ENCODE measurements around the gene LBP.

The LBP gene

DNA sequence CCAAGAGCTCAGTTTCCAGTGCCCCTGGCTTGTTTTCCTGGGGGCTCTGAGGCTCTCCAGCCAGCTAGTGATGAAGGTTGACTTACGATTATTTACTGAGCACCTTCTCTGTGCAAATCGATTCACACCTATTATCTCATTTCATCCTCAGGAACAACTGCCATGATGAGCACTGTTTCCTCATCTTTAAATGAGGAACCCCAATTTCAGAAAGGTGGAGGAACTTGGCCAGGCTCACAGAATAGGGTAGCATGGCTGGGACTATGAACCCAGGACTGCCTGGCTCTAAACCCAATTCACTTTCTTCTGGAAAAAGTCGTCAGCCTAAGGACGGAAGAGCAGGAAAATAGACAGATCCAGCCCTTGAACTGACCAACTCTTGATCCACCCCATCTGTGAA, 45.8 kb upstream of the LBP start:
- Histone ChIP-seq H3K4me3 (replicated peaks; ENCODE audit: insufficient read depth, low read length) (no peak overlapping the region), H3K27me3 (ENCODE audit: insufficient read depth, poor library complexity, severe bottlenecking) (no peaks in the 10 kb centered on the region), H3K27ac (replicated peaks) (peak overlapping the region; percentile 97)
- TF ChIP-seq GABPA (IDR thresholded peaks at IDR 0.05; ENCODE audit: low read depth) (no peak), SPI1 (IDR thresholded peaks at IDR 0.05; ENCODE audit: borderline replicate concordance, low read depth) (peak; percentile 90)
- DNase-seq (ENCODE audit: low read depth in 1 of 2, low spot score in 1 of 2), result peak in 1 of 2 experiments; percentile 59

DNA sequence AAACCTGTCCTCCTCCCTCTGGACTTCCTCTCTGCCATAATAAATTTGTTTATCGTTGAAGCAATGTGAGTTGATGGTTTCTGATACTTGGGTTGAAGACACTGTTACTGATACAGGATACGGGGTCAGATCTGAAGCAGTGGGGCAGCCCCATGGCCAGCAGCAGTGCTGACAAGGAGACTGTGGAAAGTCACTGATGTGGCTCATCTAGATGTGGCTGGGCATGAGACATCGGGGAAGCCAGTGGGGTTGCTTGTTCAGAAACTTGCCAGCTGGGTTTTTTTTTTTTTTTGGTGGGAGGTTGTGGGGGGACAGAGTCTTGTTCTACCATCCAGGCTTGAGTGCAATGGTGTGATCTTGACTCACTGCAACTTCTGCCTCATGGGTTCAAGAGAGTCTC, 45.0 kb upstream of the LBP start:
- TF ChIP-seq POLR2AphosphoS5 (IDR thresholded peaks at IDR 0.05; ENCODE audit: low read depth), result no peak
- TF ChIP-seq SPI1 (IDR thresholded peaks at IDR 0.05; ENCODE audit: borderline replicate concordance, low read depth), result 0 out of 2 replicates have a peak, but pooled peaks have one; percentile 5
- Histone ChIP-seq H3K27me3 (ENCODE audit: insufficient read depth, poor library complexity, severe bottlenecking) (no peaks in the 10 kb centered on the region), H3K4me3 (replicated peaks; ENCODE audit: insufficient read depth, low read length) (no peak overlapping the region), H3K27ac (replicated peaks) (peak overlapping the region; percentile 97)
- DNase-seq (ENCODE audit: low read depth in 1 of 2, low spot score in 1 of 2), result no peak

DNA sequence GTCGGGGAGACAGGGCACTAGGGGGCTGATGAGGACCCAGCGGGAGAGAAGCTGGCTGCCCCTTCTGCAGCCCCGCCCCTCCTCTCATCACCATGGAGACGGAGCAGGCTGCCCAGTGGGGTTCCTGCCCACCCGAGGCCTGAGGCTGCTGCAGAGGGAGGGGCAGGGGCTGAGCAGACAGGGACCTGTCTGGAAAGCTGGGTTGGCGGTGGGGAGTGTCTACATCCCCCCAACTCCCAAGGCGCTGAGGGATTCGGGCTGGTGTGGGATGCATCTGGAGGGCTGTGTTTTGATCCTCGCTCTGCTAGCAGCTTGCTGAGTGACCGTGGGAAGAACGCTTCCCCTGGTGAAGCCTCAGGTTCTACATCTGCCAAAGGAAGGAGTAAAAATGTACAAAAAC, 43.5 kb upstream of the LBP start:
- H3K27me3 ChIP-seq (ENCODE audit: insufficient read depth, poor library complexity, severe bottlenecking), result no peaks in the 10 kb centered on the region
- TF ChIP-seq POLR2AphosphoS5 (IDR thresholded peaks at IDR 0.05; ENCODE audit: low read depth) (no peak), SPI1 (IDR thresholded peaks at IDR 0.05; ENCODE audit: borderline replicate concordance, low read depth) (no peak), GABPA (IDR thresholded peaks at IDR 0.05; ENCODE audit: low read depth) (no peak)
- TF ChIP-seq, protein P1, sequence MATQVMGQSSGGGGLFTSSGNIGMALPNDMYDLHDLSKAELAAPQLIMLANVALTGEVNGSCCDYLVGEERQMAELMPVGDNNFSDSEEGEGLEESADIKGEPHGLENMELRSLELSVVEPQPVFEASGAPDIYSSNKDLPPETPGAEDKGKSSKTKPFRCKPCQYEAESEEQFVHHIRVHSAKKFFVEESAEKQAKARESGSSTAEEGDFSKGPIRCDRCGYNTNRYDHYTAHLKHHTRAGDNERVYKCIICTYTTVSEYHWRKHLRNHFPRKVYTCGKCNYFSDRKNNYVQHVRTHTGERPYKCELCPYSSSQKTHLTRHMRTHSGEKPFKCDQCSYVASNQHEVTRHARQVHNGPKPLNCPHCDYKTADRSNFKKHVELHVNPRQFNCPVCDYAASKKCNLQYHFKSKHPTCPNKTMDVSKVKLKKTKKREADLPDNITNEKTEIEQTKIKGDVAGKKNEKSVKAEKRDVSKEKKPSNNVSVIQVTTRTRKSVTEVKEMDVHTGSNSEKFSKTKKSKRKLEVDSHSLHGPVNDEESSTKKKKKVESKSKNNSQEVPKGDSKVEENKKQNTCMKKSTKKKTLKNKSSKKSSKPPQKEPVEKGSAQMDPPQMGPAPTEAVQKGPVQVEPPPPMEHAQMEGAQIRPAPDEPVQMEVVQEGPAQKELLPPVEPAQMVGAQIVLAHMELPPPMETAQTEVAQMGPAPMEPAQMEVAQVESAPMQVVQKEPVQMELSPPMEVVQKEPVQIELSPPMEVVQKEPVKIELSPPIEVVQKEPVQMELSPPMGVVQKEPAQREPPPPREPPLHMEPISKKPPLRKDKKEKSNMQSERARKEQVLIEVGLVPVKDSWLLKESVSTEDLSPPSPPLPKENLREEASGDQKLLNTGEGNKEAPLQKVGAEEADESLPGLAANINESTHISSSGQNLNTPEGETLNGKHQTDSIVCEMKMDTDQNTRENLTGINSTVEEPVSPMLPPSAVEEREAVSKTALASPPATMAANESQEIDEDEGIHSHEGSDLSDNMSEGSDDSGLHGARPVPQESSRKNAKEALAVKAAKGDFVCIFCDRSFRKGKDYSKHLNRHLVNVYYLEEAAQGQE (IDR thresholded peaks at IDR 0.05; ENCODE audit: insufficient replicate concordance, low read depth), result no peak
- TF ChIP-seq, protein P2, sequence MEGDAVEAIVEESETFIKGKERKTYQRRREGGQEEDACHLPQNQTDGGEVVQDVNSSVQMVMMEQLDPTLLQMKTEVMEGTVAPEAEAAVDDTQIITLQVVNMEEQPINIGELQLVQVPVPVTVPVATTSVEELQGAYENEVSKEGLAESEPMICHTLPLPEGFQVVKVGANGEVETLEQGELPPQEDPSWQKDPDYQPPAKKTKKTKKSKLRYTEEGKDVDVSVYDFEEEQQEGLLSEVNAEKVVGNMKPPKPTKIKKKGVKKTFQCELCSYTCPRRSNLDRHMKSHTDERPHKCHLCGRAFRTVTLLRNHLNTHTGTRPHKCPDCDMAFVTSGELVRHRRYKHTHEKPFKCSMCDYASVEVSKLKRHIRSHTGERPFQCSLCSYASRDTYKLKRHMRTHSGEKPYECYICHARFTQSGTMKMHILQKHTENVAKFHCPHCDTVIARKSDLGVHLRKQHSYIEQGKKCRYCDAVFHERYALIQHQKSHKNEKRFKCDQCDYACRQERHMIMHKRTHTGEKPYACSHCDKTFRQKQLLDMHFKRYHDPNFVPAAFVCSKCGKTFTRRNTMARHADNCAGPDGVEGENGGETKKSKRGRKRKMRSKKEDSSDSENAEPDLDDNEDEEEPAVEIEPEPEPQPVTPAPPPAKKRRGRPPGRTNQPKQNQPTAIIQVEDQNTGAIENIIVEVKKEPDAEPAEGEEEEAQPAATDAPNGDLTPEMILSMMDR (IDR thresholded peaks at IDR 0.05; ENCODE audit: insufficient read depth, low read length), result no peak
- H3K4me3 ChIP-seq (replicated peaks; ENCODE audit: insufficient read depth, low read length), result no peak overlapping the region
- peak overlapping the region; percentile 90 for H3K27ac ChIP-seq (replicated peaks)
- DNase-seq (ENCODE audit: low read depth in 1 of 2, low spot score in 1 of 2), result peak in 1 of 2 experiments; percentile 12

DNA sequence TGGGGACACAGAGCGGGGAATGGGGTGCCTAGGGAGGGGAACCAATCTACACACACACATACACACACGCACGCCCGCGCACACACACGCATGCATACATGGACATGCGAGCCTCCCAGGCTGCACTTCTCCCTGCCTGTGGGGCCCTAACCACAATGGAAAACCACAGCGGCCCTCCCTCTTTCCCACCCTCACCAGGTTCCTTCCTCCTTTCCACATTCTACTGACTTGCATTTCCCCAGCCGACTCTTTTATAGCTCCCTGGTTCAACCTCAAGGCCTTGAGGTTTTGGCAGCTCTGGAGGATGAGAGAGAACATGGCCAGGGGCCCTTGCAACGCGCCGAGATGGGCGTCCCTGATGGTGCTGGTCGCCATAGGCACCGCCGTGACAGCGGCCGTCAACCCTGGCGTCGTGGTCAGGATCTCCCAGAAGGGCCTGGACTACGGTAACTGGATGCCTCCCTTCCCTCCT, 42.3 kb upstream of the LBP start, which contains the start of gene BPI:
BPI (plus strand) TSS at position 249 of the 472 bp plus-strand sequence; CDS start at position 317, 68 bp downstream.
- peak; percentile 81 to 99 for DNase-seq (ENCODE audit: low read depth in 1 of 2, low spot score in 1 of 2)
- no peaks in the 10 kb centered on the region for H3K27me3 ChIP-seq (ENCODE audit: insufficient read depth, poor library complexity, severe bottlenecking)
- peak within 1 kb of the TSS; percentile 37 for H3K4me3 ChIP-seq (replicated peaks; ENCODE audit: insufficient read depth, low read length)
- peak within 1 kb of the TSS; percentile 90 for H3K27ac ChIP-seq (replicated peaks)
- TF ChIP-seq GABPA (IDR thresholded peaks at IDR 0.05; ENCODE audit: low read depth), result no peak; the same call in 1 of the 2 replicates
- peak; percentile 99 for TF ChIP-seq POLR2AphosphoS5 (IDR thresholded peaks at IDR 0.05; ENCODE audit: low read depth)
- TF ChIP-seq, protein P1 (IDR thresholded peaks at IDR 0.05; ENCODE audit: insufficient replicate concordance, low read depth), result no peak
- TF ChIP-seq, protein P2 (IDR thresholded peaks at IDR 0.05; ENCODE audit: insufficient read depth, low read length), result no peak
- TF ChIP-seq SPI1 (IDR thresholded peaks at IDR 0.05; ENCODE audit: borderline replicate concordance, low read depth), result peak; percentile 89; the same call in 1 of the 2 replicates

All from HL-60 (cell line).